Upper lobe of left lung (tissue), 6 donors: ENCODE data around the gene PKHD1. TPM values are rescaled to one million over a fixed set of nuclear protein-coding genes. Genes with fewer than 3 reads are reported as not detected.

Experiments used
- ATAC-seq, 2 donors: fragments of 200-7000 bp; cut with Tn5 transposase; one replicate each; pipeline ENCODE4 v1.9.1; 2022; ENCODE audit warnings: mild to moderate bottlenecking in 2 of 2, moderate library complexity in 2 of 2; ENCODE audit not compliant: low FRiP score in 2 of 2
- DNase-seq, 2 donors: peaks; one replicate each; pipeline ENCODE4 v3.0.0-alpha.2; 2019 to 2020
- H3K27ac ChIP-seq, 4 donors: fragments of 200-600 bp; sonication (generic); one replicate each; pipeline ENCODE4 v1.5.1; 2016 to 2019
- H3K27me3 ChIP-seq, 4 donors: fragments of 200-600 bp; sonication (generic); one replicate each; pipeline ENCODE4 v1.5.1; 2017 to 2019
- H3K36me3 ChIP-seq, 4 donors: fragments of 200-600 bp; sonication (generic); one replicate each; pipeline ENCODE4 v1.5.1; 2016 to 2019
- H3K4me1 ChIP-seq, 4 donors: fragments of 200-600 bp; sonication (generic); one replicate each; pipeline ENCODE4 v1.5.1; 2018 to 2019
- H3K4me3 ChIP-seq, 4 donors: fragments of 200-600 bp; sonication (generic); one replicate each; pipeline ENCODE4 v1.5.1; 2017 to 2019; ENCODE audit warnings: mild to moderate bottlenecking in 2 of 4, moderate library complexity in 1 of 4
- H3K9me3 ChIP-seq, 4 donors: fragments of 200-600 bp; sonication (generic); one replicate each; pipeline ENCODE4 v1.5.1; 2018 to 2019
- CTCF ChIP-seq, 6 experiments: fragments of 450-650 bp in 4 of 6; fragments of 200-600 bp in 2 of 6; sonication (generic) in 2 of 6; IDR thresholded peaks; one replicate each; pipeline ENCODE4 v1.5.1; 2016 to 2019; ENCODE audit warnings: antibody characterized with exemption in 6 of 6
- EP300 ChIP-seq, 4 donors: sonication (generic); formaldehyde crosslinking; IDR thresholded peaks; one replicate each; pipeline ENCODE4 v1.5.1; 2017; ENCODE audit warnings: antibody characterized with exemption in 4 of 4, control low read depth in 2 of 4
- POLR2A ChIP-seq, 4 donors: fragments of 450-650 bp; IDR thresholded peaks; one replicate each; pipeline ENCODE4 v1.5.1; 2016 to 2017; ENCODE audit warnings: antibody characterized with exemption in 4 of 4, mild to moderate bottlenecking in 2 of 4
- POLR2AphosphoS5 ChIP-seq, 2 donors: sonication (generic); formaldehyde crosslinking; IDR thresholded peaks; one replicate each; pipeline ENCODE4 v1.5.1; 2017; ENCODE audit warnings: antibody characterized with exemption in 2 of 2
- WGBS, 2 donors: methylation state at CpG; one replicate each; pipeline ENCODE4 v1.1.5; 2017 to 2018; 5-methylcytosine and 5-hydroxymethylcytosine counted together
- total RNA-seq, 6 donors: library from RNA; depleted of rRNA in 4 of 6; stranded (reverse); fragments of >200 nt in 4 of 6; gene quantifications; one replicate each; pipeline versions ENCODE4 v1.1.0 to v1.2.1, GENCODE V29; 2016 to 2021
- donor health status: DM: no; HTN: no; CAD: no; lungs with moderate emphysema.
- donor health status: DM: no; HTN: yes; CAD: no; lungs with severe emphysema.

The PKHD1 gene
- total RNA-seq, 6 donors from 2014 or later = 0.10 to 1.0 (median 0.34) TPM

GRCh38 chr6:51936531-51937290 lies 150.7 kb downstream of the PKHD1 start:
- no peaks in the 10 kb centered on the region for H3K9me3 ChIP-seq
- no peaks in the 10 kb centered on the region for H3K4me1 ChIP-seq
- ATAC-seq (no peak), DNase-seq (no peak)
- no peak overlapping the region for H3K27ac ChIP-seq
- H3K4me3 ChIP-seq = no peak overlapping the region
- TF ChIP-seq EP300 (IDR thresholded peaks at IDR 0.05) (no peak), POLR2AphosphoS5 (IDR thresholded peaks at IDR 0.05) (no peak), CTCF (IDR thresholded peaks at IDR 0.05) (no peak), POLR2A (IDR thresholded peaks at IDR 0.05) (no peak)
- H3K27me3 ChIP-seq = no peaks in the 10 kb centered on the region
- H3K36me3 ChIP-seq = no peaks in the 10 kb centered on the region
- WGBS, 2 donors = 69% methylated on average over 4 of the region's 4 CpGs

- H3K9me3 ChIP-seq = no peaks in the 10 kb centered on the region
- H3K36me3 ChIP-seq = no peaks in the 10 kb centered on the region
- WGBS, 2 donors = 61 to 73% methylated on average over 7 of the region's 7 CpGs
- no peak overlapping the region for H3K27ac ChIP-seq
- no peak for DNase-seq
- no peaks in the 10 kb centered on the region for H3K4me1 ChIP-seq
- no peak overlapping the region for H3K4me3 ChIP-seq
- ATAC-seq = no peak
- no peaks in the 10 kb centered on the region for H3K27me3 ChIP-seq
- TF ChIP-seq EP300 (IDR thresholded peaks at IDR 0.05) = no peak
- no peak for TF ChIP-seq POLR2AphosphoS5 (IDR thresholded peaks at IDR 0.05)
- no peak for TF ChIP-seq CTCF (IDR thresholded peaks at IDR 0.05)
- TF ChIP-seq POLR2A (IDR thresholded peaks at IDR 0.05) = no peak
Measured at GRCh38 chr6:51934098-51934497, 153.3 kb downstream of the PKHD1 start.

- Histone ChIP-seq H3K36me3 (no peaks in the 10 kb centered on the region), H3K9me3 (no peaks in the 10 kb centered on the region), H3K27ac (no peak overlapping the region), H3K27me3 (no peaks in the 10 kb centered on the region), H3K4me1 (no peaks in the 10 kb centered on the region), H3K4me3 (no peak overlapping the region)
- no peak for DNase-seq
- no peak for ATAC-seq
- TF ChIP-seq CTCF (IDR thresholded peaks at IDR 0.05) (no peak), POLR2A (IDR thresholded peaks at IDR 0.05) (no peak), POLR2AphosphoS5 (IDR thresholded peaks at IDR 0.05) (no peak), EP300 (IDR thresholded peaks at IDR 0.05) (no peak)
Measured at GRCh38 chr6:51932956-51933355, 154.5 kb downstream of the PKHD1 start.

GRCh38 chr6:51930602-51931001 lies 156.8 kb downstream of the PKHD1 start:
- 73 to 91% methylated on average over 3 of the region's 3 CpGs for WGBS, 2 donors
- no peaks in the 10 kb centered on the region for H3K9me3 ChIP-seq
- TF ChIP-seq CTCF (IDR thresholded peaks at IDR 0.05) (no peak), POLR2A (IDR thresholded peaks at IDR 0.05) (no peak), EP300 (IDR thresholded peaks at IDR 0.05) (no peak), POLR2AphosphoS5 (IDR thresholded peaks at IDR 0.05) (no peak)
- no peak overlapping the region for H3K27ac ChIP-seq
- no peaks in the 10 kb centered on the region for H3K4me1 ChIP-seq
- no peak overlapping the region for H3K4me3 ChIP-seq
- DNase-seq (no peak), ATAC-seq (no peak)
- H3K27me3 ChIP-seq = no peaks in the 10 kb centered on the region
- H3K36me3 ChIP-seq = no peaks in the 10 kb centered on the region
